ENCODE measurements around the gene LUM. TPM values are rescaled to one million over a fixed set of nuclear protein-coding genes. Genes with fewer than 3 reads are reported as not detected.

Gene LUM
- total RNA-seq, 1 experiment from 2014 or later, result not detected

DNA sequence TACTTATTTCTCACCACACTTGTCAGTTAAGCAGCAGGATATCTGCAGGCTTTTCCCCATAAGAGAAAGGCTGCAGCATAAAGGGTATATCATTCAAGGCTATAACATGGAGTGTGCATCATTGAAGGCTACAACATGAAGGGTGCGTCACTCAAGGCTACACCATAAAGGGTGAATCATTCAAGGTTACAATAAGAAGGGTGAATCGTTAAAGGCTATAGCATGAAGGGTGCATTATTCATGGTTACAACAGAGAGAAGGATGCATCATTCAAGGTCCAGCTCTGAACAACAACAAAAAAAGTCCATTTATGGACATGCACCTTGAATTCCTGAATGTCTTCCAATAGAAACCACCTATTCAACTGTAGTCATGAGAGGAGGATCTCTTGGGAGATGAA, 32.8 kb upstream of the LUM start:
- no peak overlapping the region for H2BK12ac ChIP-seq (ENCODE audit: insufficient read length, low read depth, low read length)
- H3K14ac ChIP-seq (ENCODE audit: insufficient read depth, low read length), result no peak overlapping the region
- H3K4me1 Mint-ChIP-seq, result no peaks in the 10 kb centered on the region

More for the DNA sequence above, 32.8 kb upstream of the LUM start:
- Histone ChIP-seq H4K91ac (ENCODE audit: insufficient read length, low read depth, low read length) (no peak overlapping the region), H3K27me3 (ENCODE audit: insufficient read depth, low read length) (no peaks in the 10 kb centered on the region), H2BK5ac (ENCODE audit: insufficient read length, low read length) (no peak overlapping the region), H2AFZ (ENCODE audit: low read length) (no peak overlapping the region), H3K27ac (ENCODE audit: insufficient read length, low read depth, low read length) (no peak overlapping the region), H3K56ac (ENCODE audit: insufficient read length, low read depth, low read length) (no peak overlapping the region), H3K4me1 (ENCODE audit: insufficient read depth, low read length) (no peaks in the 10 kb centered on the region), H3T11ph (ENCODE audit: low read length) (no peak overlapping the region), H3K23ac (ENCODE audit: insufficient read length, low read depth, low read length) (no peak overlapping the region), H4K8ac (replicated peaks; ENCODE audit: insufficient read length, low read depth, low read length) (no peak overlapping the region), H2BK15ac (ENCODE audit: low read depth, low read length) (no peak overlapping the region), H3K23me2 (ENCODE audit: insufficient read length, low read depth, low read length, poor library complexity, severe bottlenecking) (no peaks in the 10 kb centered on the region), H3K4ac (ENCODE audit: low read depth, low read length) (no peak overlapping the region), H2BK120ac (ENCODE audit: low read depth, low read length, poor library complexity, severe bottlenecking) (no peak overlapping the region), H3K79me1 (ENCODE audit: insufficient read depth, low read depth, low read length, poor library complexity, severe bottlenecking) (no peaks in the 10 kb centered on the region), H2BK20ac (ENCODE audit: low read depth, low read length, poor library complexity, severe bottlenecking) (no peak overlapping the region), H4K5ac (ENCODE audit: insufficient read length, low read depth, low read length) (no peak overlapping the region), H4K20me1 (ENCODE audit: control insufficient read depth, insufficient read depth, insufficient read length) (no peaks in the 10 kb centered on the region), H3K9me3 (ENCODE audit: control insufficient read depth, low read depth, low read length) (no peaks in the 10 kb centered on the region), H3K4me2 (ENCODE audit: insufficient read depth, insufficient read length, low read length) (no peak overlapping the region), H3K79me2 (ENCODE audit: insufficient read depth, low read length) (no peaks in the 10 kb centered on the region), H2AK5ac (ENCODE audit: insufficient read length, low read length) (no peak overlapping the region), H3K18ac (ENCODE audit: insufficient read length, low read depth, low read length) (no peak overlapping the region), H3K9ac (ENCODE audit: extremely low read depth, insufficient read length, low read length) (no peak overlapping the region)
- Mint-ChIP-seq H3K27ac (no peak overlapping the region), H3K4me3 (no peak overlapping the region), H3K36me3 (ENCODE audit: insufficient read depth in 1 of 3, low read depth in 3 of 3) (no peaks in the 10 kb centered on the region), H3K27me3 (ENCODE audit: low read depth) (no peaks in the 10 kb centered on the region), H3K9me3 (peaks cover 0 to 3% of the 10 kb centered on the region in 2 experiments; a peak in 2 of 5 replicates)
- TF ChIP-seq, protein P1, sequence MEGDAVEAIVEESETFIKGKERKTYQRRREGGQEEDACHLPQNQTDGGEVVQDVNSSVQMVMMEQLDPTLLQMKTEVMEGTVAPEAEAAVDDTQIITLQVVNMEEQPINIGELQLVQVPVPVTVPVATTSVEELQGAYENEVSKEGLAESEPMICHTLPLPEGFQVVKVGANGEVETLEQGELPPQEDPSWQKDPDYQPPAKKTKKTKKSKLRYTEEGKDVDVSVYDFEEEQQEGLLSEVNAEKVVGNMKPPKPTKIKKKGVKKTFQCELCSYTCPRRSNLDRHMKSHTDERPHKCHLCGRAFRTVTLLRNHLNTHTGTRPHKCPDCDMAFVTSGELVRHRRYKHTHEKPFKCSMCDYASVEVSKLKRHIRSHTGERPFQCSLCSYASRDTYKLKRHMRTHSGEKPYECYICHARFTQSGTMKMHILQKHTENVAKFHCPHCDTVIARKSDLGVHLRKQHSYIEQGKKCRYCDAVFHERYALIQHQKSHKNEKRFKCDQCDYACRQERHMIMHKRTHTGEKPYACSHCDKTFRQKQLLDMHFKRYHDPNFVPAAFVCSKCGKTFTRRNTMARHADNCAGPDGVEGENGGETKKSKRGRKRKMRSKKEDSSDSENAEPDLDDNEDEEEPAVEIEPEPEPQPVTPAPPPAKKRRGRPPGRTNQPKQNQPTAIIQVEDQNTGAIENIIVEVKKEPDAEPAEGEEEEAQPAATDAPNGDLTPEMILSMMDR (conservative IDR thresholded peaks at IDR 0.05), result no peak
- no CpG with 5 or more reads among the region's 2 CpGs for WGBS (ENCODE audit: extremely low coverage, insufficient read length, low lambda C conversion rate)
- DNase-seq, result no peak

All from H9 (cell line).